GM19193 (cell line): ENCODE measurements around the gene ALK.

Source experiments
- POLR2A ChIP-seq: IDR thresholded peaks from 4 replicates; pipeline ENCODE4 v1.6.1; 2011; ENCODE audit not compliant: insufficient read depth, insufficient read length; ENCODE audit errors: extremely low read depth

ALK gene

DNA sequence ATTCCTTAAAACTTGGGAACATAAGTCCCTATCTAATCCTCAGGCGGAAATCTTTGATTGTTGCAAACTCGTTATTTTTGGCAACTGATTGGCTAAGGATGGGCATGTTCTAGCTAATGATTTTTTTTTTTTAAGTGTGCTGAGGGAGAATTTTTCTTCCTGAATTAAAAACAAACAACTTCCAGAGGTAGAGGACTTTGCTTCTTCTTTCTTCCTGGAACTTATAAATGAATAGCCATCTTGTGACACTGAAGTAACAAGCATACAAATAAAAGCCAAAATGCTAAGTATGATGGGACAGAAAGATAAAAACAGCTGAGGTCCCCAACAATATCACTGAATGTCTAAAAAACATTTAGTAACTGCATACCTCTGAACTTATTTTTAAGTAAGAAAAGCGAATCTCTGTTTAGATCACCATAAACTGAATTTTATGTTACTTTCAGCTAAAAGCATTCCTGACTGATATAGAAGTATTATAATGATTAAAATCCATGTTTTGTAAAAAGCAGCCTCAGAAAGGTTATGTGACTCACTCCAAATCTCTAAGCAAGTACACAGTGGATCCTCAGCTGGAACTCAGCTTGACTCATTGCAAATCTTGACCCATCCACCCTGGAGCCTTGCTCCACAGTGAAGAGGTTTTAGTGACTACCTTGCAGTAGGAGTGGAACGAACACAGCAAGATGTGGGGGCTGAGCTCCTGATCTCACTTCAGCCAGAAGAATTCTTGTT is 461.8 kb downstream of the ALK start:
- TF ChIP-seq POLR2A = no peak

DNA sequence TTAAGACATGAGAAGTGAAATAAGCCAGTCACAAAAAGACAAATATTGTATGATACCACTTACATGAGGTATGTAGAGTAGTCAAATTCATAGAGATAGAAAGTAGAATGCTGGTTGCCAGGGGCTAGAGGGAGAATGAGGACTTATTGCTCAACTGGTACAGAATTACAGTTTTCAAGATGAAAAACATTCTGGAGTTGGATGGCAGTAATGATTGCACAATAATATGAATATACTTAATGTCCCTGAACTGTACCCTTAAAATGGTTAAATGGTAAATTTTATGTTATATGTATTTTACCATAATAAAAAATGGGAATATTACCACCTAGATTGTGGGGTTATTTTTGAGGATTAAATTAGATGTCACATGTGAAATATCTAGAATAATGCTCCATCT is 465.0 kb downstream of the ALK start:
- no peak for TF ChIP-seq POLR2A

DNA sequence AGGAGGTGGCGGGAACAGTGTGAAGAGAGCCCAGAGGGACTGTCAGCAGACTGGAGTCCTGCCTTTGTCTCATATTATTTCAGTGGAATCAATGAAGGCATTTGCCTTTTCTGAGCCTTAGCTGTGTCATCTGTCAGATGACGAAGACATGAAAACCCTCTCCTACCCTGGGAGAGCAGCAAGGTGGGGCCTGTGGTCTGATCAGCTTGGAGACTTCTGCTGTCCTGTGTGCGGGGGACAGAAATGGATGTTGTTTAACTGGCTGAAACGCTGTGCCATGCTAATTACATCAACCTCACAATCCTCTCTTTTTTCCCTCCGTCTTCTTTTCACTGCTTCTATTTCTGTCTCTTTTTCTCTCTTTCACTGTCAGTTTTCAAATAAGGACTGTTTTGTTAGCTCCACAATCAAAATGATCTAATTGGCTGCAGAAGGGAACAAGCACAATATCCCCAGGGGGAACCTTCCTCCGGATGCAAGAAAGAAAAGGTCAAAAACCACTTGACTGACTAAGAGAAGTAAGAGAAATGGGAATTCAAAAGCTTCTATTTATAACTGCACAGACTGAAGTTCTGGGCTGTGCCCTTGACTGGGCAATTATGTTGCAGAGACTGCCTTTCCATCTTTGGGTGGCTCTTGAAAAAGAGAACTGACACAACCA is 466.1 kb downstream of the ALK start:
- no peak for TF ChIP-seq POLR2A

DNA sequence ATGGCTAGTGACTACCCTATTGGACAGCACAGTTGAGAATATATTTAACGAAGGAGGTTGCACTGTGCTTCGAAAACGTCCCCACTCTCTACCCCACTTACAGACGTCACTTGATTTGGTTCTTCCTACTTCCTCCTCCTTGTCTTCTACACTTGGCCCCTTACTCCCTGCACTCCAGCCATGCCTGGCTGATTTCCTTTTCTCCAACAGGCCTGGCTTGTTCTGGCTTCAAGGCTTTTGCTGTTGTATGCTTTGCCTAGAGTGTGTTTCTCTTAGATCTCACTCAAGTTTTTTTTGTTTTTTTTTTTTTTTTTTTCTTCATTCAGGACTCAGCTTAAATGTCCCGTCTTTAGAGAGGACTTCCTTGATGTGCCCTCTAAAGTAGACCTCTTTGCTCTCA is 469.4 kb downstream of the ALK start:
- TF ChIP-seq POLR2A = no peak

DNA sequence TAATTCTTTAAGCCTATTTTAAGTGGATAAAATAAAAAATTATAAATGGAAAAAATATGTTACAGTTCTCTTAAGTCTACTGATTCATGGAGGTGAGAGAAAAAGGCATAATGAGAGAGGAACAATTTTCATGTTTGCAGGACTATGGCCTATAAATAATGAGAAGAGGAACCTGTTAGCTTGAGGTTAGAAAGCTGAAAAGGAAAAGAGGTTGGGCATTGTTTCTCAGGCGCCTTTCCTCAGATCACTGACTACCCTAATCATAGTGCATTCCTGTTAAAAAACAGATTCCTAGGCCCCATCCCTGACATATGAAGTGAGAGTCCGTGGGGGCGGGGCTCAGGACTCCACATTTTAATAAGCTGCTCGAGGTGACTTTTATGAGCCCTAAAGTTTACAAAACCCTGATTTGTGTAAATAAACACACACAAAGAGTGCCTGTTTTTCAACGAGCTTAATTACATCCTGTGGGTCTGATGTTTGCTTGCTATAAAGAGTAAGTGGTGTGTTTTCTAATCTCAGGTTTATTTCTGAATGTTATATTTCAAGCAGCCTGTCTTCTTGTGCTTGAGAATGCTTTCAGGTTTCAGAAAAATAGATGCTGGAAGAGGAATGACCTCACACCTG is 470.7 kb downstream of the ALK start:
- TF ChIP-seq POLR2A = no peak

DNA sequence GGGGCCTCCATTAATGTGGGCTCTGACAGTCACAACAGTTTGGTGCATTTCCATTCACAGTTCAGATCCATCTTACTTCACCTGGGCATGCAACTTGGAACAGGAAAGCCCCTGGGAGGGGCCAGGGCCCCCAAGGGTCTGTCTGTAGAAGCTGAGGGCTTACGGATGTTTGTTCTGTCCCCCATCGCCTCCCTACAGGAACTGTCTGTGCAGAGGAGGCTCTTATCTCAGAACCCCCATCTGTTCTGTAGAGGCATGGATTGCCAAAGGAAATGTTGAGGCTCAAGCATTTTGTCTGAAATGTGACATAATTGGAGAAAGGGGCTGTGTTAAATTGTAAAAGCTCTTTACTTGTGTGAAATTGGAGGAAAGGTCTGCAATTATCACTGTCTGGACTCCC is 471.9 kb downstream of the ALK start:
- TF ChIP-seq POLR2A = no peak

DNA sequence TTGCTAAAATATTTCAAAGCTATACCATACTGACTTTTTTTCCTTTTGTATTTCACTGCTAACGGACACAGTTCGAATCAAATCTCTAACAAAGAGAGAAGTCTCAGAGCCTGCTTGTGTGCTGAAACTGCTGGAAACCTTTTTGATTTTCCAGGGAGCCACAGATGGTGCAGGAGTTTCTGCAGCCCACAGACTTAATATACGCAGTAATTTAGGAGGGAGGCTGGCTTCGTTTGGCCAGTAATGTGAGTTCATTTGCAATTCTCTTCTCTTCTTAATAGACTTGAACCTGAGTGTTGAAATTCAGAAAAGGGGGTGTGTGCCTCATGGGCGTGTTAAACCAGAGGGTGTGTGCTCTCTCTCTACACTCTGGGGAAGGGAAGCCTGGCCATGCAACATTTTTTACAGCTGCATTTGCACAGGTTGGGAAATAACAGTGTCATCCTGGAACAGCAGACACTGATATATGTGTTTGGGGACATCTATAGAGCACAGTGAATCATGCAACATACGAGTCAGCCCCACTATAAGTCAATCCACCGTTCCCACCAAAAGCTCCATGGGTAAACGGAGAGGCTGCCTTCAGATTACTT is 473.2 kb downstream of the ALK start:
- no peak for TF ChIP-seq POLR2A

DNA sequence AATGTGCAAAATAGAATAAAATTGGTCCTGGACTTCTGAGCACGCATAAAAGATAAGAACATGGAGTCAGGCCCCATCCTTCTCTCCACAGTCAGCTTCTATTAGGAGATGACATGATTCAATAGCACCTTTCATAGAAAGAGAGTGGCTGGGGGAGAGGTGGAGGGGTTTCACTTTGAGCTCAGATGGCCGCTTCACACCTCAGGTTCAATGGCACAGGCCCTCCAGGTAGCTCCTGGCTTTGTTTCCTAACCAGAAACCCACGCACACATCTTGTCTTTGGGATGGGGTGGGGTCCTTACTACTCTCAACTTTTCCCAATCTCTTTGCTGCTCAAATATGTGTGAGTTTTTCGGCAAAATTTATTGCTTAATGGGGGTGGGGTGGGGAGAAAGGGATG is 473.9 kb downstream of the ALK start:
- no peak for TF ChIP-seq POLR2A

DNA sequence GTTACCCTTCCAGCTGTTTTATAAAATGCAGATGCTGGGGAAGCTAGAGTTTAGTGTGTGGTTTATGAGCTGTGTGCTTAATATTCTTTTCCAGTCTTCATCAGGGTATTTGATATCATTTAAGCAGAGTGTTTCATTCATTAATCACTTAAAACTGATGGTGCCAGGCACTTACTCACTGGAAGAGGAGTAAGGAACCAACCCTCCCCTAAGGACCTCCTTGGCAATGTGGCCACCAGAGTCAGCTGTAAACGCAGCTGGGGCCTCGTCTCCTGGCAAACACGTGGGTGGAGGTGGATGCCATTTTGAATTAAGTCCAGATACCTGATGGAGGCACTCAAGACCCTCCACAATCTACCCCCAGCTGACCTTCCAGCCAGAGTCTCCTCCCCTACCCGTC is 474.5 kb downstream of the ALK start:
- no peak for TF ChIP-seq POLR2A

DNA sequence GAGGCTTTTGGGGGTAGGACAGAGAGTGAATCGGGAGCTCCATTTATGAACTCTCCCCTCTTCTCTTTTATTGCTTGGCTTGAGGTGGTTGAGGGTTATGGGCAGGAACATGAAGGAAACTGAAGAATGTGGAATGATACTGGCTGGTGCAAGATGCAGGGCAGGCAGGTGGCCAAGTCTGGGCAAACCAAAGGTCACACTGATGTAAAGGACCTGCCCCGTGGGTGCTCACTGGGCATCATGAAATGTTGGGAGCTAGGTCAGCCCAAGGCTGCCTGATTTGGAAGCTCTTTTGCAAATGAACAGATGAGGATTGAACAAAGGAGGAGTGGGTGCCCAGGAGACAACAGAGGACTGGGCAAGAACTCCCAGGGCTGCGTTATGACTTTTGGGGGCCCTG is 477.2 kb downstream of the ALK start:
- no peak for TF ChIP-seq POLR2A

DNA sequence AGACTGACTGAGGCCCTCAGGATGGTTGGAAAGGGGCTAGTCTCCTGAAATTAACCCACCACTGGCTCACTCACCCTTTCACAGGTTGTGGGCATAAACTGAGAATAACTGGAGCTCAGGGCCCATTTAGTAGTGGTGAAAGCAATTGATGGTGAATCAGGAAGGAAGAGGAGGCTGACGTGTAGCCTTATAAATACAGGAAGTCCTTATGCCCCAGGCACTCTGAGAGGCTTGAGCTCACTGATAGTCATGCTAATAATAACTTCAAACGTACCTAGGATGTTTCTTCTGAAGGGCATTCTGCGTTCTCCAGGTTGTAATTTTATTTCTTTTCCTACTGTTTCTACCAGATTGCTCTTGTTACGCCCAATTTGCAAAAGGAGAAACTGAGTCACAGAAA is 477.8 kb downstream of the ALK start:
- no peak for TF ChIP-seq POLR2A

DNA sequence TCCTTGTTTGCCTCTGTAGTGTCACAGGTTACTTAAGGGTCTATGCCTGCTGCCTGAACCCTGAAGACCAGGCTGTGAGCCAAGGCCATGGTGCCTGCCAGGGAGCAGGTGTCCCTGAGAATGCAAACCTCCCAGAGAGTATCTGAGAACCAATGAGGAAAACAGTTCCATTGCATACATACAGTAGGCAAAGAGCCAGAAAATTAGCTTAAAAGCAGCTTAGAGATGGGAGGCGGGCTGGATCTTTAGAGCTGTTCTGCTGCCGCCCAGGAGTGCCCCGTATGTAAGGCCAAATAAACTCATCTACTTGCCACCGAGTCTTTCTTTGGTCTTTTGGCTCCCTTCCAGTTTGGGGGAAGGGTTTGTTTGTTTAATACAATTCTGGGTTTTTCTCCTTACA is 478.2 kb downstream of the ALK start:
- no peak for TF ChIP-seq POLR2A

DNA sequence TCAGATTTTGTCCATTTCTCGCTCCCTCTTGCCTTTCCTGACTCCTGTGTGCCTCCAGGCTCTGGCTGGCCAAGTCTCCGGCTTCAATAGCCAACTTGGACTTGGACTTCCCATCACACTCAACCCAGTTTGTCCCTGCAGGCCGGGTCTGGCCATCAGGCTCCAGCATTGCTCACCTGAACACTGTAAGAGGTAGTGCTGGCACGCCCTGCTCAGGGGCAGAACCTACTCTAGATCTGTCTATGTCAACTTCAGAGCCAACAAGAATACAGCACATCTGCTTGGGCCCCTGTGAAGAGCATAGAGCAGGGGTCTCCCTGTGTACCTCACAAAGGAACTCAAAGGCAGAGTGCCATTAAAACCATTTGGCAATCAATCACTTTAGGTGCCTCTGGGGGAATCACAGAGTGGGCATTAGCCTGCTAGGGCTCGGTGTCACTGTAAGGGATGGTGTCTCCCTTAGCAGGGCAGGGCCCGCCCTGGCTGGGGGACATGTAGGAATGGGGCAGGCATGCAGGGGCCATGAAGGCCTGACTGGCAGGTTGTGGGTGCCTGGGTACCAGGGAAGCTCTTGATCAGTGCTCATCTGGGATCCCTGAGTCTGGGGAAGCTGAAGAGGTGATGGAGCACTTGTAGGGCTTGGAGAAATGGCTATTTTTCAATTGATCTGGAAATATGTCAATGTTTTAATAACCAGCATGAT is 480.3 kb downstream of the ALK start:
- no peak for TF ChIP-seq POLR2A

DNA sequence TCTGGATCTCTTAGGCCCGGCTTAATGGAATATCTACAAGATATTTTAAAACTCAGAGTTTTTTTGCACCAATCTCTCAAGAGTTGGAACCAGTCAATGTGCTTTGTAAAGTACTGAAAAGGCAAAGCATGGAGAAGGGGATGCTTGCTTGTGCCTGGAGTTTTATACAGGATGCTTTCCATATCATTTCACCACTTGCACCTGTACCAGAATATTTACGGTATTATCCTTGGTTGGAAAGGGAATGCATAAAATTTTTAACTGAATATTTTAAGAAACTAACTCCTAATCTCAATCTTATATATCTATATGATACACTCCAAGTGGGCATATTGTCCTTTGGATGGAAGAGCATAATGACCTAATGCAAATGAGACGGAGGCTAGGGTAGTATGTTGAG is 487.5 kb downstream of the ALK start:
- TF ChIP-seq POLR2A = no peak

DNA sequence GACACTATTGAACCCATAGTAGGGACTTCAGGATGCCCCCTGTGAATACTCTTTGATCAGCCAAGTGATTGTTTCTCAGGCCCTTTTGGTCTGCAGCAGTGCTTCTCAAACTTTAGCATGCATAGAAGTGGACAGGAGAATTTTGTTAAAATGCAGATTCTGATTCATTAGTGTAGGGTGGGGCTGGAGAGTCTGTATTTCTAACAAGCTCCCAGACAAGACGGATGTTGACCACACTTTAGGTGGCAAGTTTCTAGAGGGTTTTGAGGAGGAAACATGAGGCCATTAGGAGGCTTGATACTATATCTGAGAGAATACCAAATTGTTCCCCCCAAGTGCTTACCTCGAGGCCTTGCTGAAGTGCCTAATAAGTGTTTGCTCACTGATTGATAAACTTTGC is 488.3 kb downstream of the ALK start:
- TF ChIP-seq POLR2A = no peak
